HUES48 (cell line): ENCODE data around the gene ANTXR1.

Experiments used
- H3K27ac ChIP-seq: one replicate; pipeline ENCODE4 v1.7.0; 2013; ENCODE audit warnings: low read depth, low read length, inconsistent platforms
- H3K27me3 ChIP-seq: 2 replicates; pipeline ENCODE4 v1.6.1; 2013; ENCODE audit warnings: mild to moderate bottlenecking, low read length; ENCODE audit not compliant: control insufficient read depth, insufficient read depth
- H3K36me3 ChIP-seq: 2 replicates; pipeline ENCODE4 v1.6.1; 2013; ENCODE audit warnings: low read length; ENCODE audit not compliant: control insufficient read depth, insufficient read depth
- H3K4me1 ChIP-seq: 2 replicates; pipeline ENCODE4 v1.6.1; 2013; ENCODE audit warnings: mild to moderate bottlenecking, low read length; ENCODE audit not compliant: control insufficient read depth, insufficient read depth
- H3K4me3 ChIP-seq: 2 replicates; pipeline ENCODE4 v1.5.1; 2013; ENCODE audit warnings: mild to moderate bottlenecking, low read depth, low read length
- H3K9ac ChIP-seq: 2 replicates; pipeline ENCODE4 v1.6.1; 2013; ENCODE audit warnings: mild to moderate bottlenecking, low read depth, low read length, moderate library complexity
- H3K9me3 ChIP-seq: 2 replicates; pipeline ENCODE4 v1.6.1; 2013; ENCODE audit warnings: low read length; ENCODE audit not compliant: control insufficient read depth, insufficient read depth

ANTXR1 gene

GRCh38 chr2:69116438-69116837 lies 103.5 kb downstream of the ANTXR1 start:
- Histone ChIP-seq H3K9me3 (no peaks in the 10 kb centered on the region), H3K27me3 (no peaks in the 10 kb centered on the region), H3K4me3 (no peak overlapping the region), H3K9ac (no peak overlapping the region), H3K36me3 (no peaks in the 10 kb centered on the region), H3K27ac (no peak overlapping the region), H3K4me1 (peaks cover 19% of the 10 kb centered on the region)

GRCh38 chr2:69118609-69119008 lies 105.6 kb downstream of the ANTXR1 start:
- Histone ChIP-seq H3K36me3 (peaks cover 7% of the 10 kb centered on the region; the same call in 1 of the 2 replicates), H3K4me1 (peaks cover 9% of the 10 kb centered on the region), H3K27ac (no peak overlapping the region), H3K9ac (no peak overlapping the region), H3K4me3 (no peak overlapping the region), H3K27me3 (no peaks in the 10 kb centered on the region), H3K9me3 (no peaks in the 10 kb centered on the region)

- Histone ChIP-seq H3K9ac (no peak overlapping the region), H3K27ac (no peak overlapping the region), H3K9me3 (no peaks in the 10 kb centered on the region), H3K4me1 (peaks cover 7% of the 10 kb centered on the region), H3K27me3 (no peaks in the 10 kb centered on the region), H3K36me3 (peaks cover 8% of the 10 kb centered on the region; the same call in 1 of the 2 replicates), H3K4me3 (no peak overlapping the region)
Measured at GRCh38 chr2:69119104-69119894, 106.3 kb downstream of the ANTXR1 start.

- Histone ChIP-seq H3K4me3 (no peak overlapping the region), H3K27me3 (no peaks in the 10 kb centered on the region), H3K9me3 (no peaks in the 10 kb centered on the region), H3K36me3 (peaks cover 17% of the 10 kb centered on the region), H3K9ac (no peak overlapping the region), H3K4me1 (no peaks in the 10 kb centered on the region), H3K27ac (no peak overlapping the region)
Measured at GRCh38 chr2:69122271-69122670, 109.3 kb downstream of the ANTXR1 start.

GRCh38 chr2:69123182-69123581 lies 110.2 kb downstream of the ANTXR1 start:
- Histone ChIP-seq H3K9me3 (no peaks in the 10 kb centered on the region), H3K27me3 (no peaks in the 10 kb centered on the region), H3K4me1 (no peaks in the 10 kb centered on the region), H3K27ac (no peak overlapping the region), H3K9ac (no peak overlapping the region), H3K4me3 (no peak overlapping the region), H3K36me3 (peaks cover 17% of the 10 kb centered on the region)

- Histone ChIP-seq H3K27ac (no peak overlapping the region), H3K36me3 (peaks cover 17% of the 10 kb centered on the region), H3K27me3 (no peaks in the 10 kb centered on the region), H3K4me1 (no peaks in the 10 kb centered on the region), H3K4me3 (no peak overlapping the region), H3K9ac (no peak overlapping the region), H3K9me3 (no peaks in the 10 kb centered on the region)
Measured at GRCh38 chr2:69124343-69124742, 111.4 kb downstream of the ANTXR1 start.

- H3K4me3 ChIP-seq, result no peak overlapping the region
- no peak overlapping the region for H3K9ac ChIP-seq
- no peaks in the 10 kb centered on the region for H3K4me1 ChIP-seq
- no peak overlapping the region for H3K27ac ChIP-seq
- H3K36me3 ChIP-seq, result peaks cover 17% of the 10 kb centered on the region
- H3K27me3 ChIP-seq, result no peaks in the 10 kb centered on the region
- no peaks in the 10 kb centered on the region for H3K9me3 ChIP-seq
Measured at GRCh38 chr2:69125816-69126215, 112.8 kb downstream of the ANTXR1 start.

GRCh38 chr2:69126341-69126740 lies 113.4 kb downstream of the ANTXR1 start:
- peaks cover 17% of the 10 kb centered on the region for H3K36me3 ChIP-seq

GRCh38 chr2:69131452-69131851 lies 118.5 kb downstream of the ANTXR1 start:
- Histone ChIP-seq H3K4me3 (no peak overlapping the region), H3K36me3 (0 out of 2 replicates have a peak, but pooled peaks cover 4% of the 10 kb centered on the region), H3K9ac (no peak overlapping the region), H3K9me3 (no peaks in the 10 kb centered on the region), H3K27me3 (no peaks in the 10 kb centered on the region), H3K27ac (no peak overlapping the region), H3K4me1 (no peaks in the 10 kb centered on the region)

More at GRCh38 chr2:69126341-69126740, 113.4 kb downstream of the ANTXR1 start:
- Histone ChIP-seq H3K9ac (no peak overlapping the region), H3K27ac (no peak overlapping the region), H3K4me3 (no peak overlapping the region), H3K4me1 (no peaks in the 10 kb centered on the region), H3K27me3 (no peaks in the 10 kb centered on the region), H3K9me3 (no peaks in the 10 kb centered on the region)

GRCh38 chr2:69131983-69132675 lies 119.2 kb downstream of the ANTXR1 start:
- Histone ChIP-seq H3K27me3 (no peaks in the 10 kb centered on the region), H3K36me3 (no peaks in the 10 kb centered on the region), H3K9me3 (no peaks in the 10 kb centered on the region), H3K9ac (no peak overlapping the region), H3K4me1 (no peaks in the 10 kb centered on the region), H3K4me3 (no peak overlapping the region), H3K27ac (no peak overlapping the region)

GRCh38 chr2:69132960-69133590 lies 120.1 kb downstream of the ANTXR1 start:
- H3K27me3 ChIP-seq, result no peaks in the 10 kb centered on the region
- no peak overlapping the region for H3K4me3 ChIP-seq
- no peaks in the 10 kb centered on the region for H3K9me3 ChIP-seq
- no peaks in the 10 kb centered on the region for H3K36me3 ChIP-seq
- H3K4me1 ChIP-seq, result peaks cover 1% of the 10 kb centered on the region
- no peak overlapping the region for H3K27ac ChIP-seq
- H3K9ac ChIP-seq, result no peak overlapping the region
